Brain microvascular endothelial cell (primary cell): ENCODE results near the gene KIAA1217.

Experiments
- DNase-seq: peaks from one replicate; pipeline ENCODE4 v3.0.0-alpha.2; 2020
- H3K27ac ChIP-seq: fragments of 250-450 bp; sonication (Bioruptor Pico); 2 replicates; pipeline ENCODE4 v1.5.1; 2020; ENCODE audit warnings: mild to moderate bottlenecking, moderate library complexity
- H3K27me3 ChIP-seq: fragments of 250-450 bp; sonication (Bioruptor Pico); replicated peaks from 2 replicates; pipeline ENCODE4 v1.5.1; 2020; ENCODE audit warnings: mild to moderate bottlenecking
- H3K36me3 ChIP-seq: fragments of 250-450 bp; sonication (Bioruptor Pico); replicated peaks from 2 replicates; pipeline ENCODE4 v1.5.1; 2020; ENCODE audit warnings: mild to moderate bottlenecking
- H3K4me3 ChIP-seq: 2 replicates; pipeline ENCODE4 v1.5.1; 2011; ENCODE audit warnings: low read depth, mild to moderate bottlenecking, control low read depth, low read length, moderate library complexity
- CTCF ChIP-seq: IDR thresholded peaks from 2 replicates; pipeline ENCODE4 v1.5.1; 2011; ENCODE audit warnings: low read depth, mild to moderate bottlenecking, moderate library complexity, low read length, control low read depth, inconsistent platforms; ENCODE audit errors: missing control alignments
- in situ Hi-C: cut with HindIII; loops from 2 replicates; pipeline ENCODE4 v1.10.0; 2017; ENCODE audit warnings: low sequenced_read_pairs, low pct_ligation_motif_present

The KIAA1217 gene

DNA sequence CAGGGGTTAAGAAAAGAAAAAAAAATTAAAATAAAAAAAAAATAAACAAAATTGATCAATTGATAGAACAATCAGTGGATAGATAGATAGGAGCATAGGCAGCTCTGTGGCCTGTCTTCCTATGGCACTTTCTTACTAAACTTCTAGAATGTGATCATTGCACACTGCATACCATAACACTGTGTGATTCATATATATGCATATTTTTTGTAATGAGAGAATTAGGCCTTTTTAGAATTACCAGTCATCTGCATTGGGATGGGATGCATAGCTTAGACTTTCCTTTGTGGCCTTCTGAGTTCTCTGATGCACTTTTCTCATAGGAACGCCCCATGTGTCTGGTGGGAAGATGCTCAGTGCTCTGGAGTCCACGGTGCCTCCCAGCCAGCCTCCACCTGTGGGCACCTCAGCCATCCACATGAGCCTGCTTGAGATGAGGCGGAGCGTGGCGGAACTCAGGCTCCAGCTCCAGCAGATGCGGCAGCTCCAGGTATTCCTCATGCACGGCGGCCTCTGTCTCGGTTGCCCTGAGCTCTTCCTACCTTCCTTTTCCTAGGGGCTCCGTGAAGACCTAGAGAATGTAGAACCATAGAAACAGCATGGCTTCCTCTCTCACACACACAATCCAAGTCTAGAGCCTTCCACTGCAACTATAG is 292.2 kb downstream of the KIAA1217 start:
- in situ Hi-C loops: no loop called here
- H3K27me3 ChIP-seq: no peaks in the 10 kb centered on the region
- TF ChIP-seq CTCF: no peak
- no peak for DNase-seq
- H3K36me3 ChIP-seq: peaks cover 12% of the 10 kb centered on the region
- no peak overlapping the region for H3K4me3 ChIP-seq
- no peak overlapping the region for H3K27ac ChIP-seq

GRCh38 chr10:24502006-24502405 is 293.1 kb downstream of the KIAA1217 start:
- Histone ChIP-seq H3K4me3 (no peak overlapping the region), H3K36me3 (peaks cover 10% of the 10 kb centered on the region), H3K27me3 (no peaks in the 10 kb centered on the region), H3K27ac (no peak overlapping the region)
- no peak for DNase-seq
- in situ Hi-C loops: no loop called here
- no peak for TF ChIP-seq CTCF

DNA sequence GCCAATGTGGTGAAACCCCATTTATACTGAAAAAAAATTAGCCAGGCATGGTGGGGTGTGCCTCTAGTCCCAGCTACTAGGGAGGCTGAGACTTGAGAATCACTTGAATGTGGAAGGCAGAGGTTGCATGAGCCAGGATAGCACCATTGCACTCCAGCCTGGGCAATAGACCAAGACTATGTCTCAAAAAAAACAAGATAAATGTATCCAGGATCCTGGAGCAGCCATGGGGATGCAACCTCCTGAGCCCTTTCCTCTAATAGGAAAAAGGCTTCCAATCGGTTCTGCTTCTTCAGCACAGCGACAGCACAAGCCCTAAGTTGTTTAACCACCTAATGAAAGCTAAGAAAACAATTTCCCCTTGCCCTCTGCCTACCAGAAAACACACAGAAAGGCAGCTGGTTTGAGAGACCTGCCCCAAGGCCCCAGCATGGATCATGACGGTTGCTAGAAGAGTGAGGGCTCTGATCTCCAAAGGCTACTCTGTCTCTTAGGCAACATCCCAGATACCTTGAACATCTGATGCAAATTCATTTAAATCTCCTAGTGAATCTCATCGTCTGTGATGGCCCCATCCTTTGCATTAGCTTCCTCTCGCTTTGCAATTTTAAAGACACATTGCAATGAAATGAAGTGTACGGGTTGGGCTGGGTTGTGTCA is 294.0 kb downstream of the KIAA1217 start:
- H3K36me3 ChIP-seq: peaks cover 9% of the 10 kb centered on the region
- in situ Hi-C loops: no loop called here
- no peak for DNase-seq

DNA sequence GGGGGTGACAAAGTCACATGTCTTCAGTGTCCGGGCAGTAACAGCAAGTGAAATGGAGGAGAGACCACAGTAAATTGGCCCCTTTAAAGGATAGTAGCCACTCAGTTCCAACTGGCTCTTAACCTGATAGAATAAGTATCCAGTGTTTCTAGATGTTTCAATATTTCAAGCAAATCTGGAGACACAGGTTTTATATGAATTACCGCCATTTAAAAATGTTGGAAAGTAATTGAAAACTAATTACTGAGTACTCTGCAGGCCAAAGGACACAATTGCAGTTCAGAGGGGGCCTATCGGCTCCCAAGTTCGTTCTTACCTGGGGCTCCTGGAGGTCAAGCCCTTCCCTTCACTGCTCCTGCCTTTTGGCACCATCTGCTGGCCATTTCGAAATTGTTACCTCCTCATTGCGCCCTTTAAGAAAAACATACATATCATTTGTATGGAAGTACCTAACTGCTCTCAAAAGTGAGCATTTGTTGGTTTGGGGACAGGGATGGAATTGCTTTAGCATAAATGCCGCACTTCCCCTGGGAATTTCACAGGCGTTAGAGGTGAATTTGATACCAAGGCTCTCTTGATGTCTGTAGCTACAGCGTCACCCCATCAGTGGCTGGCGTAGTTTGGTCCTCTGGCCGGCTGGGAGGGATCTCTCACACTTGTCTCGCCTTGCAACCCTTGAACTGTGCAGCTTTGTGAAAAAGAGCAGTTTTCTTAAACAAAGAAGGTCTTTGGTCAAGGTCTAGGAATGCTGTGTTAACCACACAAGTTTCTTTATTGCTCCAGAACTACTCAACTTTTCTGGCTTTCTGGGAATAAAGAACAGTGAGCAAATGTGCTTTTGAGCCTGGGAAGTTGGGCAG is 294.8 kb downstream of the KIAA1217 start:
- peak; percentile 14 for DNase-seq
- TF ChIP-seq CTCF: peak; percentile 75

More for the DNA sequence above, 294.0 kb downstream of the KIAA1217 start:
- TF ChIP-seq CTCF: no peak
- Histone ChIP-seq H3K27me3 (no peaks in the 10 kb centered on the region), H3K4me3 (no peak overlapping the region), H3K27ac (no peak overlapping the region)

GRCh38 chr10:24505759-24506158 is 296.8 kb downstream of the KIAA1217 start:
- H3K27me3 ChIP-seq: no peaks in the 10 kb centered on the region
- H3K4me3 ChIP-seq: no peak overlapping the region
- in situ Hi-C loops: no loop called here
- no peak for DNase-seq
- no peak for TF ChIP-seq CTCF
- H3K36me3 ChIP-seq: peaks cover 9% of the 10 kb centered on the region
- no peak overlapping the region for H3K27ac ChIP-seq

More for the DNA sequence above, 294.8 kb downstream of the KIAA1217 start:
- Histone ChIP-seq H3K36me3 (peaks cover 9% of the 10 kb centered on the region), H3K27ac (no peak overlapping the region), H3K27me3 (no peaks in the 10 kb centered on the region), H3K4me3 (no peak overlapping the region)
- in situ Hi-C loops: no loop called here
